CD4-positive, alpha-beta T cell (primary cell): ENCODE data around the gene RNU6-1. TPM values are rescaled to one million over a fixed set of nuclear protein-coding genes. Genes with fewer than 3 reads are reported as not detected.

ENCODE experiments used
- ATAC-seq: fragments of 200-7000 bp; cut with Tn5 transposase; one replicate; pipeline ENCODE4 v1.10.0; 2022; ENCODE audit warnings: mild to moderate bottlenecking; ENCODE audit not compliant: poor library complexity
- CTCF ChIA-PET: fragments of 350-600 bp; sonication (Branson Sonifier 250); formaldehyde crosslinking; loops from one replicate; lab custom pipeline; 2021; ENCODE audit warnings: antibody characterized with exemption, inconsistent platforms; lab: Charles Lee
- POLR2A ChIA-PET: fragments of 350-600 bp; sonication (Branson Sonifier 250); formaldehyde crosslinking; loops from one replicate; lab custom pipeline; 2021; ENCODE audit warnings: antibody characterized with exemption, inconsistent platforms; lab: Charles Lee
- DNase-seq, 14 experiments: peaks; one replicate each; pipeline ENCODE4 v3.0.0-alpha.2; 2013 to 2020; ENCODE audit warnings: mixed read lengths in 2 of 14
- H3K27ac ChIP-seq, 2 donors: one replicate each; pipeline versions ENCODE4 v1.5.1 to v1.7.0; 2013; ENCODE audit warnings: low read length in 2 of 2, low read depth in 1 of 2, mild to moderate bottlenecking in 1 of 2
- H3K27me3 ChIP-seq, 2 experiments: 1 replicate in 1 of 2; 2 replicates in 1 of 2; pipeline versions ENCODE4 v1.6.1 to v1.7.0; 2013; ENCODE audit warnings: low read length in 2 of 2, control low read depth in 1 of 2, mild to moderate bottlenecking in 1 of 2, moderate library complexity in 1 of 2; ENCODE audit not compliant: insufficient read depth in 2 of 2, control insufficient read depth in 1 of 2
- H3K36me3 ChIP-seq: one replicate; pipeline ENCODE4 v1.6.1; 2013; ENCODE audit warnings: low read length, control low read depth; ENCODE audit not compliant: insufficient read depth
- H3K4me1 ChIP-seq: one replicate; pipeline ENCODE4 v1.6.1; 2013; ENCODE audit warnings: low read length, control low read depth; ENCODE audit not compliant: insufficient read depth
- H3K4me3 ChIP-seq: one replicate; pipeline ENCODE4 v1.5.1; 2013; ENCODE audit warnings: mild to moderate bottlenecking, low read length, moderate library complexity
- H3K9me3 ChIP-seq, 2 experiments: 1 replicate in 1 of 2; 2 replicates in 1 of 2; pipeline versions ENCODE4 v1.6.1 to v1.7.0; 2013; ENCODE audit warnings: low read length in 2 of 2, mild to moderate bottlenecking in 2 of 2, control low read depth in 1 of 2, moderate library complexity in 1 of 2; ENCODE audit not compliant: control insufficient read depth in 1 of 2, insufficient read depth in 1 of 2
- H3K27ac Mint-ChIP-seq: one replicate; pipeline ENCODE4 v1.8.0; 2020; ENCODE audit warnings: mixed read lengths
- H3K27me3 Mint-ChIP-seq: one replicate; pipeline ENCODE4 v1.8.0; 2021; ENCODE audit warnings: mixed read lengths
- H3K36me3 Mint-ChIP-seq: one replicate; pipeline ENCODE4 v1.8.0; 2021; ENCODE audit warnings: low read depth, mixed read lengths
- H3K4me1 Mint-ChIP-seq: one replicate; pipeline ENCODE4 v1.8.0; 2021; ENCODE audit warnings: low read depth, mixed read lengths
- H3K4me3 Mint-ChIP-seq: one replicate; pipeline ENCODE4 v1.8.0; 2020; ENCODE audit warnings: mild to moderate bottlenecking, mixed read lengths
- H3K9me3 Mint-ChIP-seq: one replicate; pipeline ENCODE4 v1.8.0; 2020; ENCODE audit warnings: mixed read lengths
- CTCF ChIP-seq: fragments of 200-600 bp; IDR thresholded peaks from one replicate; pipeline ENCODE4 v1.8.0; 2022; ENCODE audit warnings: antibody characterized with exemption, mild to moderate bottlenecking
- intact Hi-C, 2 experiments: fragments of 100-400 bp; cut with DNase I in 1 of 2; cut with micrococcal nuclease in 1 of 2; formaldehyde crosslinking; loops; one replicate each; pipeline versions ENCODE4 v1.15.1 to v1.9.0; 2023 to 2025; cut with DNase I, micrococcal nuclease
- total RNA-seq, 174 experiments: library from RNA in 2 of 174; stranded (reverse) in 2 of 174; gene quantifications; one replicate each; pipeline ENCODE4 v1.2.3 and lab custom pipeline; 2021 to 2026

RNU6-1 gene
- total RNA-seq, 2 experiments from 2014 or later: not detected

- TF ChIP-seq CTCF: no peak
- DNase-seq (no peak), ATAC-seq (no peak)
- Histone ChIP-seq H3K9me3 (no peaks in the 10 kb centered on the region), H3K36me3 (peaks cover 5% of the 10 kb centered on the region), H3K4me3 (no peak overlapping the region), H3K27me3 (no peaks in the 10 kb centered on the region), H3K4me1 (no peaks in the 10 kb centered on the region), H3K27ac (no peak overlapping the region)
- no peaks in the 10 kb centered on the region for H3K4me1 Mint-ChIP-seq
- no peak overlapping the region for H3K27ac Mint-ChIP-seq
- no peaks in the 10 kb centered on the region for H3K27me3 Mint-ChIP-seq
- intact Hi-C loops: no loop called here
- CTCF ChIA-PET: no interaction called here
- H3K9me3 Mint-ChIP-seq: no peaks in the 10 kb centered on the region
- no peak overlapping the region for H3K4me3 Mint-ChIP-seq
- H3K36me3 Mint-ChIP-seq: peaks cover 24% of the 10 kb centered on the region
- POLR2A ChIA-PET: no interaction called here
Measured at GRCh38 chr15:67803299-67803698, 36.5 kb downstream of the RNU6-1 start.

- ChIA-PET POLR2A (no interaction called here), CTCF (no interaction called here)
- H3K27me3 ChIP-seq: no peaks in the 10 kb centered on the region
- peaks cover 6% of the 10 kb centered on the region for H3K36me3 ChIP-seq
- H3K4me3 ChIP-seq: no peak overlapping the region
- no peaks in the 10 kb centered on the region for H3K27me3 Mint-ChIP-seq
- no peak overlapping the region for H3K27ac ChIP-seq
- no peak overlapping the region for H3K4me3 Mint-ChIP-seq
- no peaks in the 10 kb centered on the region for H3K4me1 ChIP-seq
- peaks cover 17% of the 10 kb centered on the region for H3K36me3 Mint-ChIP-seq
- intact Hi-C loops: no loop called here
- no peak overlapping the region for H3K27ac Mint-ChIP-seq
- ATAC-seq: no peak
- no peaks in the 10 kb centered on the region for H3K9me3 ChIP-seq
- no peaks in the 10 kb centered on the region for H3K9me3 Mint-ChIP-seq
- TF ChIP-seq CTCF: no peak
- no peaks in the 10 kb centered on the region for H3K4me1 Mint-ChIP-seq
- DNase-seq: no peak
Measured at GRCh38 chr15:67801926-67802914, 37.6 kb downstream of the RNU6-1 start.

GRCh38 chr15:67801142-67801541, 38.7 kb downstream of the RNU6-1 start:
- DNase-seq (no peak), ATAC-seq (no peak)
- H3K27me3 Mint-ChIP-seq: no peaks in the 10 kb centered on the region
- Histone ChIP-seq H3K4me3 (no peak overlapping the region), H3K9me3 (no peaks in the 10 kb centered on the region), H3K36me3 (peaks cover 6% of the 10 kb centered on the region), H3K4me1 (no peaks in the 10 kb centered on the region), H3K27me3 (no peaks in the 10 kb centered on the region), H3K27ac (no peak overlapping the region)
- no peak overlapping the region for H3K4me3 Mint-ChIP-seq
- no peaks in the 10 kb centered on the region for H3K9me3 Mint-ChIP-seq
- CTCF ChIA-PET: no interaction called here
- H3K27ac Mint-ChIP-seq: no peak overlapping the region
- TF ChIP-seq CTCF: no peak
- intact Hi-C loops: no loop called here
- H3K36me3 Mint-ChIP-seq: peaks cover 19% of the 10 kb centered on the region
- POLR2A ChIA-PET: no interaction called here
- no peaks in the 10 kb centered on the region for H3K4me1 Mint-ChIP-seq
